ENCODE measurements around the gene B4GALT6.
"Not testable (repeated sequence)": the region's sequence is repeated elsewhere in the genome, so short reads cannot be mapped to it uniquely, and the experiment has no call there.

Gene B4GALT6

DNA sequence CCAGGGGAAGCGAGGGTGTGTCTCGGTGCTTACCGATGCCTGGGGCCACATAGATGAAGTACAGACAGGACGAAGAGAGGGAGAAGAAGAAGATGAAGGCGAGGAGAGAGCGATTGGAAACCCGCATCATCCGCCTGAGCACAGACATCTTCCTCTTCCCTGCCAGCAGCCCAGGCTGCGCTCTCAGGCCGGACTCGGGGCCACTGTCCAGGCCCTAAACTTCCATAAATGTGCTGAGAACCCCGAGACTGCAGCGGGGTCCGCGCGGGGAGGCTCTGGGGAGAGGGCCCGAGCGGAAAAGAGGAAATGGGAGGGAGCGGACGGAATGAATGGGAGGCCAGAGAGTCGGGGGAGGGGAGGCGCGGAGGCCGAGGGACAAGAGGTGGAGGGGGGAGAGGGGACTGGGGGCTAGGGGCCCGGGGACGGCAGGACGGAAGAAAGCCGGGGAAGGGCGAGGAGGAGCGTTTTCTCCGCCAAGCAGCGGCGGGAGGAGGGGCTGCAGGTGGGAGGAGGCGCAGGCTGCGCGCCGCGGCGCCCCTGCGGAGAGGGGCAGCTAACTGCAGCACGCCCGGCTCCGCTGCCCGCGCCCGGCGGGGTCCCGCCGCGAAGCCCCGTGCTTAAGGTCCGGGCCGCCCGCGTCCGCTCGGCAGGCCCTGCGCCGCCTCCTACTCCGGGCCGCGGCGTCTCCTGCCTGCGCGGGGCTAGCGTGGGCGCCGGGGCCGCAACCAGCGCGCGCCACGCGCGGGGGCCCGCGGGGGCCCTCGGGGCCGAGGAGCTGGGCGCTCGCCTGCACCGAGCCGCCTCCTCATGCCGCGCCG is at the start of gene B4GALT6:
Gene B4GALT6 (minus strand): TSS at position 303 of the 818 bp plus-strand sequence. CDS start 155 bp downstream, at position 148.
- no peak for DNase-seq

- no peak for DNase-seq
Observed at GRCh38 chr18:31731628-31732027, 47.2 kb upstream of the B4GALT6 start.

DNA sequence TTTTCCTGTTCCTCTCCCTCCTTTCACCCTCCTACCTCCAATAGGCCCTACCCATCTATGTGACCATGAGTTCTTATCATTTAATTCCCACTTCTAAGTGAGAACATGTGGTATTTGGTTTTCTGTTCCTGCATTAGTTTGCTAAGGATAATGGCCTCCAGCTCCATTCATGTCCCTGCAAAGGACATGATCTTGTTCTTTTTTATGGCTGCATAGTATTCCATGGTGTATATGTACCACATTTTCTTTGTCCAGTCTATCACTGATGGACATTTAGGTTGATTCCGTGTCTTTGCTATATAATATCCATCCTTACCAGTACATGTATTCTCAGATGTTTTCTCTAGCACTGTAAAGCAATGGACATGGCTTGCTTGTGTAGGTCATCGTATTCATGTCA is 44.8 kb upstream of the B4GALT6 start:
- not testable (repeated sequence) for DNase-seq

- DNase-seq = no peak
Observed at GRCh38 chr18:31723990-31724711, 39.8 kb upstream of the B4GALT6 start.

GRCh38 chr18:31723639-31723989 is 39.2 kb upstream of the B4GALT6 start:
- DNase-seq = no peak

- peak; percentile 53 for DNase-seq
Observed at GRCh38 chr18:31722369-31722957, 38.1 kb upstream of the B4GALT6 start.

DNA sequence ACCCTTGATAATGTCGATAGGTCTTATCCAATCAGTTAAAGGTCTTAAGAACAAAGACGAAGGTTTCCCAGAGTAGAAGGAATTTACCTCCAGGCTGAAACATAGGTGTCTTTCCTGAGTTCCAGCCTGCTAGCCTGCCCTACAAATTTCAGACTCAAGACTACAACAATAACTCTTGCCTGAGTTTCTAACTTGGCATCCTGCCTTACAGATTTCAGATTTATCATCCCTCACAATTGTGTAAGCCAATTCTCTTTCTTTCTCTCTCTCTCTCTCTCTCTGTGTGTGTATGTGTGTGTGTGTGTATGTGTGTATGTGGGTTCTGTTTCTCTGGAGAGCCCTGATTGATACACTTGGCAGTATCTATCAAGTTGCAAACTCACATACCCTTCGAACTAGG is 37.2 kb upstream of the B4GALT6 start:
- DNase-seq = no peak

DNA sequence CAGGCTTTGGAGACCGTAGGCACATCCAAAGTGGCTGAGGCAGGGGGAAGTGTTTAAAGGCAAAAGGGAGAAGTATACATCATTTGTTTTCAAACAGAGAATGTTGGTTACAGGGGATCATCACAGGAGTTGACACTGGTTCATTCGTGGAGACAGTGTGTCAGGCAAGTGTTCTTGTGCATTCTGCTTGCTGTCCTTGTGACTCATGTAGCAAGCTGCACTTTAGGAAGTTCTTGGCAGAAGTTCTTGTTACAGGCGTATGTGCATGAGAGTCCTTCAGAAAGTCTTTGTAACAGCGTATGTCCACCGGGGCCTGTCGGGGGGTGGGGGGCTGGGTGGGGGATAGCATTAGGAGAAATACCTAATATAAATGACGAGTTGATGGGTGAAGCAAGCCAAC is 36.5 kb upstream of the B4GALT6 start:
- DNase-seq = no peak

- DNase-seq = no peak
Observed at GRCh38 chr18:31719363-31720006, 35.1 kb upstream of the B4GALT6 start.

GRCh38 chr18:31718386-31718785 is 34.0 kb upstream of the B4GALT6 start:
- DNase-seq = no peak

GRCh38 chr18:31716362-31716761 is 32.0 kb upstream of the B4GALT6 start:
- DNase-seq = no peak

DNA sequence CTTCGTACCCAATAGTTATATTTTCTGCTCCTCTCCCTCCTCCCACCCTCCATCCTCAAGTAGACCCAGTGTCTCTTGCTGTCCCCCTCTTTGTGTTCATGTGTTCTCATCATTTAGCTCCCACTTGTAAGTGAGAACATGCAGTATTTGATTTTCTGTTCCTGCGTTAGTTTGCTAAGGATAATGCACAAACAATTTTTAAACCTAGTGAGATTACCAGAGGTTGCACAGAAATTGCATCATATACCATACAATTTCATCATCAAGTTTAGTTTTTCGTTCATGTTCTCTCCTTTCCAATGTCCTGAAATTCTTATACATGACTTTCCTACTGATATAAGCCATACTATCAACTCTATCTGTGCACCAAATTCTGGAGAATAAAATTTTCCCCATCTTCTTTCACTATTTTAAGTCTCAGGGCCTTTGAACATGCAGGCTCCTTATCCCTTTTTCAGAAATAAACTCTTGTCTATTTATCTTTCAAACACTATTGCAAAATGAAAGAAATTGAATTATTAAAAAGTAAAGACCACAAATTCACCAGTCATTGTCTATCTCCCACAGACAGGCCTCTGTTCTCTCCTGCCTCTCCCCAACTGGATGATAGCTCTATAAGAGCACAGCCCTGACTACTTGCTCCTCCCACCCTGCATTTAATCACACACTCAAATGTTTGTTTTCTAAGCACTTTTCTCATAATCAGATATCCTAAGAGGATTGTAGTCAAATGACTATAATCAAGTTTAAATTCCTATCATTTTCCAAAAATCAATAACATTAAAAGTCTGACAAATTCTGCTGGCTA is 27.2 kb upstream of the B4GALT6 start:
- DNase-seq = no peak

DNA sequence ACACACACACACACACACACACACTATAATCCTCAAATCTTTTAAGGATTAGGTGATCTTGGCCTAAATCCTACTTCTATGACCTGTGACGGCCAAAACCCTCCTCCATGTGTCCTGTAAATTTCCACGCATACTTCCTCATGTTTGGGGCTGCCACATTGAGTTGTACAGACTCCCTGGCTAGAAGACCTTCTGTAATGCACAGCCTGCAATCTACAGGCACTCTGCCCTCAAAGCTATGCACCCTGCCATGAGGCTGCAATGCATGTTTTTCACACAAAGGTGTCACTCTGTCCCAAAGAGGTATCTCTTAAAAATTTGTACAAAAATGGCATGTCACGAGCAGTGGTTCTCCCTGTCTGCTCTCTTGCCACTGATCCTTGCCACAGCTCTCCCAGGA is 26.4 kb upstream of the B4GALT6 start:
- DNase-seq = no peak

DNA sequence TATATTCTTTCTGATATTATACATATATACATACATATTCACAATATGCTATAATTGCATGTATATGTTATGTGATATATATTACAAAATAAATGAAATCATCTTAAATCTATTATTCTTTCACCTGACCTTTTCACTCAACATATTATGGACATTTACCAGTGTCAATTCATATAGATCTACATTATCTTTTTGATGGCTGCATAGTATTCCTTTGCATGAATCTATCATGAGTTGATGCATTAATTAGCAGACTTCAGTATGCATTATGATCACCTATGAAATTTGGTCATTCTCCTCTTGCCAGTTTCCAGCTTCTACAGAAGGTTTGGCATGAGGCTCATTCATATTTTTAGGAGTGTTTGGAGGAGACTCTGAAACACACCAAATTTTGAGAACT is 23.4 kb upstream of the B4GALT6 start:
- DNase-seq = no peak

- no peak for DNase-seq
Observed at GRCh38 chr18:31702449-31702848, 18.1 kb upstream of the B4GALT6 start.

DNA sequence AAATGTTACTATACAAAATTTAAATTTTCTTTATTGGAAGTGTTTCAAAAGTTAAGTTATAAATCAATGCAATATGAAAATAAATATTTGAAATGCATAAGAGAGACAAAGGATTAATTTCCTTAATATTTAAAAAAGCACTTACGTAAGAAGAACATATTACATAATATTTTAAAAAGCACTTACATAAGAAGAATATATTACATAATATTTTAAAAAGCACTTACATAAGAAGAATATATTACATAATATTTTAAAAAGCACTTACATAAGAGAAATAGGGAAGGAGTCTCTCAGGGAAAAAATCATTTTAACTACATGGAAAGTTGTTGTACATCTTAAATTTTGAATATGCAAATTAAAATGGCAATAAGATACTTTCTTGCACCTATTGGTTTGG is 17.4 kb upstream of the B4GALT6 start:
- no peak for DNase-seq

DNA sequence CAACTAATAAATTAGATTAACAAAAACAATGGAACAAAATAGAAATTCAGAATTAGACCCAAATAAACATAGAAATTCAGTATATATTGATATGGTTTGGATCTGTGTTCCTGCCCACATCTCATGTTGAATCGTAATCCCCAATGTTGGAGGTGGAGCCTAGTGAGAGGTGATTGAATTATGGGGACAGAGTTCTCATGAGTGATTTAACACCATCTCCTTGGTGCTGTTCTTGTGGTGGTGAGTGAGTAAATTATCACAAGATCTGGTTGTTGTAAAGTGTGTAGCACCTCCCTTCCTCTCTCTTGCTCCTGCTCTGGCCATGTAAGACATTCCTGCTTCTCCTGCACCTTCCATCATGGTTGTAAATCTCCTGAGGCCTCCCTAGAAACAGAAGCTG is 16.6 kb upstream of the B4GALT6 start:
- no peak for DNase-seq

DNA sequence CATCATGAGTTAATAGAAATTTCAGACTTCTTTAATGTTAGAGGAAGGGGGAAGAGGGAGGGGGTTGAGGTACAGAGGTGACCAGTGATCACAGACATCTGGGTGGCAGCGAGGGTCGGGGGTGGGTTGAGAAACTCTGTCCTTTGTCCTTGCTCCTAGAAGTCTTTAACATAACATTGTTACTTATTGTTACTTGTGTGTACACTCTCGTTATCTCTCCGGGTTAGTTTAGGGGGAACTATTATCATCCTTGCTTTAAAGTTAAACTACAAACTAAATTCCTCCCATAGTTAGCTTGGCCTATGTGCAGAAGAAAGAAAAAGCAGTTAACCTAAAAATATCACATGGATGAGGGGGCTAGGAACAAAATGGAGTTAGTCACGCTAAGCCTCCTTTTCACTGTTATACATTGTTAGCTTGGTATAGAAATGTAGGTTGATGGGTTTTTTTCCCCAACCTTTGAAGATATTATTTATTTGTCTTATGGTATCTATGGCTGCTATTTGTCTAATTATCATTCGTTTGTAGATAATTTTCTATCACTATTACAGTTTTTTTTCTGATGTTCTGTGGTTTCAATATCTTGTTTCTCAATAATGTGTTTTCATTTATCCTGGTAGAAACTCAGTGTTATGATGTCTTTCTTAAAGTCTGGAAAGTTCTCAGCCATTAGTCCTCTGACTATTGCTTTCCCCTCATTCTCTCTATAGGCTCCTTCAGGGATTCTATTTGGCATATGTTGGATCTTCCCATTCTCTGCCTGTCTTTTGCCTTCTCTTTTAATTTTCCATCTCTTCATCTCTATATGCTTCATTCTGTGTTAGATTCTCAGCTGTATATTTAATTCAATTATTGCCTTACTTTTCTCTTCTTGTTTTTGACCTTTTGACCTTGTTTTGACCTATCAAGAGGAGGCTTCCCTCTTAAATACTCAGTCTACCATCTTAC is 13.2 kb upstream of the B4GALT6 start:
- DNase-seq = no peak

DNA sequence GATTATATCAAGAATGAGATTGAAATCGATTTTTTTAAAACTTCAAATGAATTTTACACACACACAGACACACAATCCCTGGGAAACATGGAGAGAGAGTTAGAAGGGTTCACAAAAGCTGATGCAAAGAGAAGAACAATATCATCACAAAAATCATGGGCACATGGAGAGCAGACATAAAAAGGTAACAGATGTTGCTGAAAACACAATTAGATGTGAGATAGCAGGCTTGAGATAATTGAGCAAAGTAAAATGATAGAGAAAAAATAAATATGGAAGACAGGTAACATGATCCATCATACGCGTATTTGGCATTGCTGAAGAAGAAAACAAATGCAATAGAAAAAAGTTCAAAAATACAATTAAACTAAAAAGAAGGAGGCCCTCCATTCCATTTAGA is 11.6 kb upstream of the B4GALT6 start:
- DNase-seq = no peak

GRCh38 chr18:31694297-31694696 is 9.9 kb upstream of the B4GALT6 start:
- no peak for DNase-seq

- DNase-seq = no peak
Observed at GRCh38 chr18:31688606-31689005, 4.2 kb upstream of the B4GALT6 start.
